ENCODE data around the gene KCNIP2. TPM values are rescaled to one million over a fixed set of nuclear protein-coding genes. Genes with fewer than 3 reads are reported as not detected.

Gene KCNIP2
- total RNA-seq, 1 donor from 2014 or later: 3.5 TPM

- H3K9me3 Mint-ChIP-seq (ENCODE audit: unreplicated experiment): no peaks in the 10 kb centered on the region
- no peaks in the 10 kb centered on the region for H3K27me3 Mint-ChIP-seq (ENCODE audit: unreplicated experiment)
- H3K4me3 Mint-ChIP-seq (ENCODE audit: unreplicated experiment): peak overlapping the region; percentile 72
- H3K27ac Mint-ChIP-seq (ENCODE audit: unreplicated experiment): peak overlapping the region; percentile 79
- peaks cover 18% of the 10 kb centered on the region for H3K4me1 Mint-ChIP-seq (ENCODE audit: unreplicated experiment)
- TF ChIP-seq CTCF (IDR thresholded peaks at IDR 0.05): no peak
- H3K36me3 Mint-ChIP-seq (ENCODE audit: unreplicated experiment): no peaks in the 10 kb centered on the region
- DNase-seq (ENCODE audit: extremely low spot score, unreplicated experiment): no peak
Observed at GRCh38 chr10:101831169-101831811, 12.3 kb downstream of the KCNIP2 start.

- peak; percentile 90 for DNase-seq (ENCODE audit: extremely low spot score, unreplicated experiment)
- H3K27me3 Mint-ChIP-seq (ENCODE audit: unreplicated experiment): no peaks in the 10 kb centered on the region
- no peaks in the 10 kb centered on the region for H3K36me3 Mint-ChIP-seq (ENCODE audit: unreplicated experiment)
- peak overlapping the region; percentile 72 for H3K4me3 Mint-ChIP-seq (ENCODE audit: unreplicated experiment)
- H3K27ac Mint-ChIP-seq (ENCODE audit: unreplicated experiment): peak overlapping the region; percentile 79
- no peak for TF ChIP-seq CTCF (IDR thresholded peaks at IDR 0.05)
- peaks cover 18% of the 10 kb centered on the region for H3K4me1 Mint-ChIP-seq (ENCODE audit: unreplicated experiment)
- H3K9me3 Mint-ChIP-seq (ENCODE audit: unreplicated experiment): no peaks in the 10 kb centered on the region
Observed at GRCh38 chr10:101830322-101831168, 13.1 kb downstream of the KCNIP2 start.

GRCh38 chr10:101829561-101830315 is 13.9 kb downstream of the KCNIP2 start:
- Mint-ChIP-seq H3K36me3 (ENCODE audit: unreplicated experiment) (peaks cover 4% of the 10 kb centered on the region), H3K4me1 (ENCODE audit: unreplicated experiment) (peaks cover 18% of the 10 kb centered on the region), H3K4me3 (ENCODE audit: unreplicated experiment) (peak overlapping the region; percentile 72), H3K9me3 (ENCODE audit: unreplicated experiment) (no peaks in the 10 kb centered on the region), H3K27ac (ENCODE audit: unreplicated experiment) (peak overlapping the region; percentile 79), H3K27me3 (ENCODE audit: unreplicated experiment) (no peaks in the 10 kb centered on the region)
- no peak for DNase-seq (ENCODE audit: extremely low spot score, unreplicated experiment)
- no peak for TF ChIP-seq CTCF (IDR thresholded peaks at IDR 0.05)

GRCh38 chr10:101828766-101829551 is 14.6 kb downstream of the KCNIP2 start:
- TF ChIP-seq CTCF (IDR thresholded peaks at IDR 0.05): no peak
- H3K9me3 Mint-ChIP-seq (ENCODE audit: unreplicated experiment): no peaks in the 10 kb centered on the region
- no peak overlapping the region for H3K27ac Mint-ChIP-seq (ENCODE audit: unreplicated experiment)
- H3K4me1 Mint-ChIP-seq (ENCODE audit: unreplicated experiment): peaks cover 18% of the 10 kb centered on the region
- H3K36me3 Mint-ChIP-seq (ENCODE audit: unreplicated experiment): peaks cover 4% of the 10 kb centered on the region
- H3K4me3 Mint-ChIP-seq (ENCODE audit: unreplicated experiment): no peak overlapping the region
- DNase-seq (ENCODE audit: extremely low spot score, unreplicated experiment): no peak
- no peaks in the 10 kb centered on the region for H3K27me3 Mint-ChIP-seq (ENCODE audit: unreplicated experiment)
